ENCODE data around the gene SHISA5.
"Not testable (repeated sequence)": the region's sequence is repeated elsewhere in the genome, so short reads cannot be mapped to it uniquely, and the experiment has no call there.

The SHISA5 gene

DNA sequence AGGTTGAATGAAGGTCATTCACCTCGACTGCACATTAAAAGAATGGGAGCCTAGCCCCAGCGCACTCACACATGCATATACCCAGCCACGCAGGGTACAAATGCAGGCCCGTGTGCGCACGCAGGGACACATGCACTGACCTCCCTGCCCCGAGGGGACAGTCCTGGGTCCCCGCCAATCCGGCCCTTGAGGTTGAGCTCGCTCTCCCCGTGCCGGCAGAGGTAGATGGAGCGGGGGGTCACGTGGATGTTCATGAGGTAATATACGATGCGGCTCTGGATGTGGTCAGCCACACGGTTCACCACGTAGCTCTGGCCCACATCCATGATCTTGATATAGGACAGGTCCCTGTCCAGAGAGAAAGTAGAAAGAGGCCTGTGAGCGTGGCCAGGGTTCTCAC, 32.1 kb upstream of the SHISA5 start:
- Histone ChIP-seq H3K9me3 (no peaks in the 10 kb centered on the region), H3K4me3 (ENCODE audit: low read depth, low read length) (no peak overlapping the region), H3K4me1 (no peaks in the 10 kb centered on the region), H3K27me3 (no peaks in the 10 kb centered on the region), H3K36me3 (no peaks in the 10 kb centered on the region)
- TF ChIP-seq, protein P1, sequence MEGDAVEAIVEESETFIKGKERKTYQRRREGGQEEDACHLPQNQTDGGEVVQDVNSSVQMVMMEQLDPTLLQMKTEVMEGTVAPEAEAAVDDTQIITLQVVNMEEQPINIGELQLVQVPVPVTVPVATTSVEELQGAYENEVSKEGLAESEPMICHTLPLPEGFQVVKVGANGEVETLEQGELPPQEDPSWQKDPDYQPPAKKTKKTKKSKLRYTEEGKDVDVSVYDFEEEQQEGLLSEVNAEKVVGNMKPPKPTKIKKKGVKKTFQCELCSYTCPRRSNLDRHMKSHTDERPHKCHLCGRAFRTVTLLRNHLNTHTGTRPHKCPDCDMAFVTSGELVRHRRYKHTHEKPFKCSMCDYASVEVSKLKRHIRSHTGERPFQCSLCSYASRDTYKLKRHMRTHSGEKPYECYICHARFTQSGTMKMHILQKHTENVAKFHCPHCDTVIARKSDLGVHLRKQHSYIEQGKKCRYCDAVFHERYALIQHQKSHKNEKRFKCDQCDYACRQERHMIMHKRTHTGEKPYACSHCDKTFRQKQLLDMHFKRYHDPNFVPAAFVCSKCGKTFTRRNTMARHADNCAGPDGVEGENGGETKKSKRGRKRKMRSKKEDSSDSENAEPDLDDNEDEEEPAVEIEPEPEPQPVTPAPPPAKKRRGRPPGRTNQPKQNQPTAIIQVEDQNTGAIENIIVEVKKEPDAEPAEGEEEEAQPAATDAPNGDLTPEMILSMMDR (IDR thresholded peaks at IDR 0.05; ENCODE audit: low read depth, low read length), result no peak
- no peak for DNase-seq

DNA sequence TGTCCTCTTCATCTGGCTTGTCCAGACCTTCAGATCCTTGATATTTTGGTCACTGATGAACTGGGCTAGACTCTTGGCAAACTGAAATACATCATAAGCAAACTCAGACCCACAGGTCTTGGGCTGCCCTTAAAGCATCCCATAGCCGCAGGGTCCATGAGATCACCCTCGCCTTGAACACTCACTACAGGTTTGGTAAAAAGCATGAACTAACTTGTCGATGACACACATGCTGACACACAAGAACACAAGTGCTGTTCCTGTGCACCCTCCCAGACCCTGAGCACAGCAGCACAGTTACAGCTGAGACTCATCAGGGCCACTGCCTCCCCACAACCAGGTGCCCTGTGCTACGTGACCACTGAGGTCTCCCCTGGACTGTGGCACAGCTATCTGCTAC, 31.6 kb upstream of the SHISA5 start:
- Histone ChIP-seq H3K36me3 (no peaks in the 10 kb centered on the region), H3K4me1 (no peaks in the 10 kb centered on the region), H3K27me3 (no peaks in the 10 kb centered on the region), H3K9me3 (no peaks in the 10 kb centered on the region), H3K4me3 (ENCODE audit: low read depth, low read length) (no peak overlapping the region)
- DNase-seq, result no peak
- TF ChIP-seq, protein P1 (IDR thresholded peaks at IDR 0.05; ENCODE audit: low read depth, low read length), result no peak

DNA sequence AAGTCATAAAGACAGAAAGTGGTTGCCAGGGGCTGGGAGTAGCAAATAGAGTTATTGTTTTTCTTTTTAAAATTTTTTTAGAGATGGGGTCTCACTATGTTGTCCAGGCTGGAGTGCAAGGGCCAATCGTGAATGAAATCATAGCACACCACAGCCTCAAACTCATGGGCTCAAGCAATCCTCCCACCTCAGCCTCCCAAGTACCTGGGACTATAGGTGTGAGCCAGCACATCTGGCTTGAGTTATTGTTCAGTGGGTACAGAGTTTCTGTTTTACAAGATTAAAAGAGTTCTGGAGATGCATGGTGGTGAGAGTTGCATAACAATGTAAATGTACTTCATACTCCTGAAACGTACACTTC, 29.0 kb upstream of the SHISA5 start:
- no peaks in the 10 kb centered on the region for H3K4me1 ChIP-seq
- H3K27me3 ChIP-seq, result no peaks in the 10 kb centered on the region
- H3K36me3 ChIP-seq, result no peaks in the 10 kb centered on the region
- H3K9me3 ChIP-seq, result no peaks in the 10 kb centered on the region
- TF ChIP-seq, protein P1 (IDR thresholded peaks at IDR 0.05; ENCODE audit: low read depth, low read length), result no peak
- H3K4me3 ChIP-seq (ENCODE audit: low read depth, low read length), result no peak overlapping the region
- DNase-seq, result no peak

DNA sequence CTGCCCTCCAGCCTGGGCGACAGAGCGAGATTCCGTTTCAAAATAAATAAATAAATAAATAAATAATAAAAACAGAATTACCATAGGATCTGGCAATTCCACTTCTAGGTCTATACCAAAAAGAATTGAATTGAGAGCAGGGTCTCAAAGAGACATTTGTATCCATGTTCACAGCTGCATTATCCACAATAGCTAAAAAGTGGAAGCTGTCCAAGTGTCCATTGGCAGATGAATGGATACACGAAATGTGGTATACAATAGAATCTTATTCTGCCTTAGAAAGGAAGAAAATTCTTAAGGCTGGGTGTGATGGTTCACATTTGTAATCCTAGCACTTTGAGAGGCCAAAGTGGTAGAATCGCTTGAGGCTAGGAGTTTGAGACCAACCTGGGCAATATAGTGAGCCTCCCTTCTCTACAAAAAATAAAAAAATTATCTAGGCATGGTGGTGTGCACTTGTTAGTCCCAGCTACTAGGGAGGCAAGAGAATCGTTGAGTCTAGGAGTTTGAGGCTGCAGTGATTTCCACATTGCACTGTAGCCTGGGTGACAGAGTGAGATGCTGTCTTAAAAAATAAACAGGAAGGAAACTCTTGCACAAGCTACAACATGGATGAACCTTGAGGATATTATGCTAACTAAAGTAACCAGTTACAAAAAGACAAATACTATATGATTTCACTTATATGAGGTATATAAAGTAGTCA, 28.4 kb upstream of the SHISA5 start:
- Histone ChIP-seq H3K36me3 (no peaks in the 10 kb centered on the region), H3K4me1 (no peaks in the 10 kb centered on the region), H3K9me3 (no peaks in the 10 kb centered on the region), H3K4me3 (ENCODE audit: low read depth, low read length) (no peak overlapping the region), H3K27me3 (no peaks in the 10 kb centered on the region)
- TF ChIP-seq, protein P1 (IDR thresholded peaks at IDR 0.05; ENCODE audit: low read depth, low read length), result no peak
- no peak for DNase-seq

DNA sequence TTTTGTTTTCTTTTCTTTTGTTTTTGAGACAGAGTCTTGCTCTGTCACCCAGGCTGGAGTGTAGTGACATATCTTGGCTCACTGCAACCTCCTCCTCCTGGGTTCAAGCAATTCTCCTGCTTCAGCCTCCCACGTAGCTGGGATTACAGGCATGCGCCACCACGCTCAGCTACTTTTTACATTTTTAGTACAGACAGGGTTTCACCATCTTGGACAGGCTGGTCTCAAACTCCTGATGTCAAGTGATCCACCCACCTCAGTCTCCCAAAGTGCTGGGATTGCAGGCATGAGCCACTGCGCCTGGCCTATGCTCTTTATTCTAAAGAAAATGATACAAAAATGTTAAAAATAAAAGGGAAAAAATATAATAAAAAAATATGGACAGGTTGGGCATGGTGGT, 26.7 kb upstream of the SHISA5 start:
- not testable (repeated sequence) for DNase-seq; H3K36me3 ChIP-seq; H3K4me1 ChIP-seq; H3K4me3 ChIP-seq (ENCODE audit: low read depth, low read length); H3K9me3 ChIP-seq; H3K27me3 ChIP-seq

DNA sequence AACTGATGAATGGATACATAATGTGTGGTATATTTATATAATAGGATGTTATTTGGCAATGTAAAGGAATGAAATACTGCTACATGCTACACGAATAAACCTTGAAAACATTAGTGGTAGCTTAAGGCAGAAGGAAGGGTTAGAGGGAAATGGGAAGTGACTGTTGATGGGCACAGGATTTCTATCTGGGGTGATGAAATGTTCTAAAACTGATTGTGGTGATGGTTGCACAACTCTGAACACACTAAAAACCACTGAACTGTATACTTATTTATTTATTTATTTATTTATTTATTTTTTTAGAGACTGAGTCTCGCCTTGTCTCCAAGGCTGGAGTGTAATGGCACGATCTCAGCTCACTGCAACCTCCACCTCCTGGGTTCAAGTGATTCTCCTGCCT, 24.8 kb upstream of the SHISA5 start:
- Histone ChIP-seq H3K36me3 (no peaks in the 10 kb centered on the region), H3K4me1 (no peaks in the 10 kb centered on the region), H3K4me3 (ENCODE audit: low read depth, low read length) (no peak overlapping the region), H3K27me3 (no peaks in the 10 kb centered on the region), H3K9me3 (no peaks in the 10 kb centered on the region)
- no peak for DNase-seq
- TF ChIP-seq, protein P1 (IDR thresholded peaks at IDR 0.05; ENCODE audit: low read depth, low read length), result no peak

DNA sequence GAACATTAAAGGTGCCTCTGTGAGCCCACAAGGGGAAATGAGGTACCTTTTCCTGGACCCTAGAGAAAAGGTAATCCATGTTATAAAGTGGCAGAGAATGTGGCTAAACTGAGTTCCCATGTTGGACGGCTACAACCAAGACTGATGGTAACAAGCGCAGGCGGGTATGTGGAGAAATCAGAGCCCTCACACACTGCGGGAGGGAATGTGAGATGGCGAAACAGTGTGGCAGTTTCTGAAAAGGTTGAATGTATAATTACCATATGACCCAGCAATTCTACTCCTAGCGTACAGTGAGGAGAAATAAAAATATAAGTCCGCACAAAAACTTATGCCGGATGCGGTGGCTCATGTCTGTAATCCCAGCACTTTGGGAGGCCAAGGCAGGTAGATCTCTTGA, 24.1 kb upstream of the SHISA5 start:
- Histone ChIP-seq H3K36me3 (no peaks in the 10 kb centered on the region), H3K4me1 (no peaks in the 10 kb centered on the region)

More for the DNA sequence above, 24.1 kb upstream of the SHISA5 start:
- no peaks in the 10 kb centered on the region for H3K27me3 ChIP-seq
- H3K4me3 ChIP-seq (ENCODE audit: low read depth, low read length), result no peak overlapping the region
- TF ChIP-seq, protein P1 (IDR thresholded peaks at IDR 0.05; ENCODE audit: low read depth, low read length), result no peak
- no peak for DNase-seq
- no peaks in the 10 kb centered on the region for H3K9me3 ChIP-seq
